Endothelial cell (in vitro differentiated cells): ENCODE data around the gene SRRM1. TPM values are rescaled to one million over a fixed set of nuclear protein-coding genes. Genes with fewer than 3 reads are reported as not detected.

Source experiments
- DNase-seq: peaks from one replicate; pipeline ENCODE4 v3.0.0; 2021; ENCODE audit warnings: low spot score
- H3K27ac Mint-ChIP-seq: one replicate; pipeline ENCODE4 v1.8.0; 2021; ENCODE audit warnings: mixed read lengths, inconsistent platforms; ENCODE audit not compliant: unreplicated experiment
- H3K27me3 Mint-ChIP-seq: one replicate; pipeline ENCODE4 v1.8.0; 2021; ENCODE audit warnings: mild to moderate bottlenecking, moderate library complexity, mixed read lengths, inconsistent platforms; ENCODE audit not compliant: unreplicated experiment
- H3K36me3 Mint-ChIP-seq: one replicate; pipeline ENCODE4 v1.8.0; 2021; ENCODE audit warnings: mild to moderate bottlenecking, low read depth, mixed read lengths, inconsistent platforms; ENCODE audit not compliant: unreplicated experiment
- H3K4me1 Mint-ChIP-seq: one replicate; pipeline ENCODE4 v1.8.0; 2021; ENCODE audit warnings: mild to moderate bottlenecking, mixed read lengths, inconsistent platforms; ENCODE audit not compliant: unreplicated experiment
- H3K4me3 Mint-ChIP-seq: one replicate; pipeline ENCODE4 v1.8.0; 2021; ENCODE audit warnings: mild to moderate bottlenecking, mixed read lengths, inconsistent platforms; ENCODE audit not compliant: unreplicated experiment
- H3K9me3 Mint-ChIP-seq: one replicate; pipeline ENCODE4 v1.8.0; 2021; ENCODE audit warnings: mixed read lengths, inconsistent platforms; ENCODE audit not compliant: unreplicated experiment
- total RNA-seq: library from RNA; stranded (reverse); fragmentation: NEBNext Ultra II Directional; extraction: Animal tissue kit (Norgen Biotek cat#: 25700); gene quantifications from one replicate; pipeline ENCODE4 v1.2.1, GENCODE V29; 2021; ENCODE audit not compliant: unreplicated experiment
- TF ChIP-seq, protein P1 (sequence below): fragments of 200-600 bp; sonication (generic); IDR thresholded peaks from one replicate; pipeline ENCODE4 v1.5.0; 2021; ENCODE audit warnings: antibody characterized with exemption; ENCODE audit not compliant: unreplicated experiment

Gene SRRM1
- total RNA-seq, 1 donor from 2014 or later: 126 TPM

DNA sequence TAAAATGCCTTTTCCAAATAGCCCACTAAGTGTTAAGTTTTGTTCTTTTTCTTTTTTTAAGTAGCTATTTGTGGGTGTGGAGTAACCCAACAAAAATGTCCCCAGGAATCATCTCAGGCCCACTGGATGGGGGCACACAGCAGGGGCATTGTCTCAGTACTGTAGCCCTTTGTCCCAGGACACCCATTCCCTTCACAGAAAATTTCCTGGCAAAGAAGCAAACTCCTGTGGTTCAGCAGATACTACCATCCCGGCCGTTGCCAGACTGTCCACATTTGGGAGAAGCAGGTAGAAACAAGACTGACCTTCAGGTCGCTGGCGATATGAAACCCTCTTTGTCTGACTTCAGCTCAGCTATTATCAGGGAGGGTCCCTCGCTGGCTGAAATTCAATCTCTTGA is 23.7 kb upstream of the SRRM1 start:
- TF ChIP-seq, protein P1, sequence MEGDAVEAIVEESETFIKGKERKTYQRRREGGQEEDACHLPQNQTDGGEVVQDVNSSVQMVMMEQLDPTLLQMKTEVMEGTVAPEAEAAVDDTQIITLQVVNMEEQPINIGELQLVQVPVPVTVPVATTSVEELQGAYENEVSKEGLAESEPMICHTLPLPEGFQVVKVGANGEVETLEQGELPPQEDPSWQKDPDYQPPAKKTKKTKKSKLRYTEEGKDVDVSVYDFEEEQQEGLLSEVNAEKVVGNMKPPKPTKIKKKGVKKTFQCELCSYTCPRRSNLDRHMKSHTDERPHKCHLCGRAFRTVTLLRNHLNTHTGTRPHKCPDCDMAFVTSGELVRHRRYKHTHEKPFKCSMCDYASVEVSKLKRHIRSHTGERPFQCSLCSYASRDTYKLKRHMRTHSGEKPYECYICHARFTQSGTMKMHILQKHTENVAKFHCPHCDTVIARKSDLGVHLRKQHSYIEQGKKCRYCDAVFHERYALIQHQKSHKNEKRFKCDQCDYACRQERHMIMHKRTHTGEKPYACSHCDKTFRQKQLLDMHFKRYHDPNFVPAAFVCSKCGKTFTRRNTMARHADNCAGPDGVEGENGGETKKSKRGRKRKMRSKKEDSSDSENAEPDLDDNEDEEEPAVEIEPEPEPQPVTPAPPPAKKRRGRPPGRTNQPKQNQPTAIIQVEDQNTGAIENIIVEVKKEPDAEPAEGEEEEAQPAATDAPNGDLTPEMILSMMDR: no peak
- H3K9me3 Mint-ChIP-seq: no peaks in the 10 kb centered on the region
- no peaks in the 10 kb centered on the region for H3K36me3 Mint-ChIP-seq
- no peaks in the 10 kb centered on the region for H3K4me1 Mint-ChIP-seq
- H3K4me3 Mint-ChIP-seq: no peak overlapping the region
- no peaks in the 10 kb centered on the region for H3K27me3 Mint-ChIP-seq
- DNase-seq: no peak
- no peak overlapping the region for H3K27ac Mint-ChIP-seq

DNA sequence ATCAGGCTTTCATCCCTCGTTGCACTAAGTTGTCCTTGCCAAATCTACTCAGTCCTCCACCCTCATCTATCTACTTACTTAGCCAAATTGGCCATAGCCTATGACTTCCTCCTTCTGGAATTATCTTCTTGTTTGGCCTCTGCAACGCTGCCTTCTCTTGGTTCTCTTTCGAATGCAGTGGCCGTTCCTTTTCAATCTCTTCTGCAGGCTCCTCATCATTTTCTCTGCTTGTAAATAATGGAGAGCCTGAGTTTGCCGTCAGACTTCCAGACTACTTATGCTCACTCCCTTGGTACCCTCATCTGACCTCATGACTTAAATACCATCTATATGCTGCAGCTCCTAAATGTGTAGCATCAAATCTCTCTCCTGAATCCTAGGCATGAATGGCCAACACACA is 22.4 kb upstream of the SRRM1 start:
- no peaks in the 10 kb centered on the region for H3K4me1 Mint-ChIP-seq
- no peak overlapping the region for H3K27ac Mint-ChIP-seq
- TF ChIP-seq, protein P1: no peak
- DNase-seq: no peak
- no peaks in the 10 kb centered on the region for H3K27me3 Mint-ChIP-seq
- no peaks in the 10 kb centered on the region for H3K9me3 Mint-ChIP-seq
- H3K36me3 Mint-ChIP-seq: no peaks in the 10 kb centered on the region
- H3K4me3 Mint-ChIP-seq: no peak overlapping the region

DNA sequence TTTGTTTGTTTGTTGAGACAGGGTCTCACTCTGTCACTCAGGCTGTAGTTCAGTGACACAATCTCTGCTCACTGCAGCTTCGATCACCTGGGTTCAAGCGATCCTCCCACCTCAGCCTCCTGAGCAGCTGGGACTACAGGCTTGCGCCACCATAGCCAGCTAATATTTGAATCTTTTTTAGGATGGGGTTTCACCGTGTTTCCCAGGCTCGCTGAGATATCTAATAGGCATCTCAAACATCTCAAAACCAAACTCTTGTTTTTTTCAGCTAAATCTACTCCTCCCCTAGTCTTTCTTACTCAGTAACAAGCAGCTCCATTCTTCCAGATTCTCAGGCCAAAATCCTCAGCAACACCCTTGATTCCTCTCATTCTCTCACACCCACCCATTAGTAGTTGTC is 22.0 kb upstream of the SRRM1 start:
- H3K27me3 Mint-ChIP-seq: no peaks in the 10 kb centered on the region
- DNase-seq: no peak
- no peak overlapping the region for H3K27ac Mint-ChIP-seq
- no peaks in the 10 kb centered on the region for H3K36me3 Mint-ChIP-seq
- H3K9me3 Mint-ChIP-seq: no peaks in the 10 kb centered on the region
- no peak overlapping the region for H3K4me3 Mint-ChIP-seq
- TF ChIP-seq, protein P1: no peak
- no peaks in the 10 kb centered on the region for H3K4me1 Mint-ChIP-seq

DNA sequence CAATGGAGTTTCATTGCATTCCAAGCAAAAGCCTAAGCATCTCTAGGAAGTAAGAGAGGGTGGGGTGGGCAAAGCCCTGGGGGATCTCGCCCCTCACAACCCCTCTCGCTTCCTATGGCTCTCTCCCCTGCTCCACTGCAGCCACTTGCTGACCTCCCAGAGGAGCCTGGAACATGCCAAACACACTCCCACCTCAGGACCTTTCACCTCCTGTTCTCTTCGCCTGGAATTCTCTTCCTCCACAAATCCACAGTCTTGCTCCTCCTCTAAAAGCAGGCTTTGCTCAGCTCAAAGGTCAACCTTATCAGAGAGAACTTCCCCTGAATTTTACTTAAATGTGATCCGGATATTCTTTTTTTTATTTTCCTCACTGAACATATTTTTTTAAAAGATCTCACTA is 20.9 kb upstream of the SRRM1 start:
- Mint-ChIP-seq H3K36me3 (no peaks in the 10 kb centered on the region), H3K27me3 (no peaks in the 10 kb centered on the region), H3K9me3 (no peaks in the 10 kb centered on the region), H3K4me3 (no peak overlapping the region), H3K27ac (no peak overlapping the region), H3K4me1 (no peaks in the 10 kb centered on the region)
- DNase-seq: no peak
- TF ChIP-seq, protein P1: no peak

DNA sequence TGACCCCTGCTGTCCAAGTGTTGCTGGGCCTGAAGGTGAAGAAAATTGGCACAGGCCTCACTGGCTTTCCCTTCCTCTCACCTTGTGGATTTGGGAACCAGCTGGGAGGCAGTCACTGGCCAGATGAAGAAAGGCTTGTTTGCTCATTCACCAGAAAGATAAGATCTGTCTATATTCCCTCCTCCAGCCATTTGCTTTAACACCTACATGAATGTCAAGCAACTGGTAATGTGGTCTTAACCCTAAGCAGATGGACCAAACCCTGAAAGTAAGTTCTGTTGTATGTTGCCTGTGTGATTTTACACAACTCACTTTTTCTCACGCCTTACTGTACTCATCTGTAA is 10.3 kb upstream of the SRRM1 start:
- H3K27ac Mint-ChIP-seq: no peak overlapping the region
- H3K36me3 Mint-ChIP-seq: no peaks in the 10 kb centered on the region

More for the DNA sequence above, 10.3 kb upstream of the SRRM1 start:
- Mint-ChIP-seq H3K9me3 (no peaks in the 10 kb centered on the region), H3K4me3 (no peak overlapping the region), H3K27me3 (peaks cover 1% of the 10 kb centered on the region), H3K4me1 (no peaks in the 10 kb centered on the region)
- TF ChIP-seq, protein P1: no peak
- DNase-seq: no peak
